Tibial artery (tissue), 4 donors: ENCODE measurements around the gene GAS7.

ENCODE experiments used
- DNase-seq, 2 donors: peaks; one replicate each; pipeline ENCODE4 v3.0.0-alpha.2; 2019
- H3K27ac ChIP-seq, 2 donors: fragments of 200-600 bp; sonication (generic) in 1 of 2; 1 replicate in 1 of 2; 2 replicates in 1 of 2; pipeline ENCODE4 v1.5.1; 2018 to 2019; ENCODE audit warnings: mild to moderate bottlenecking in 1 of 2
- H3K27me3 ChIP-seq, 2 donors: fragments of 200-600 bp; sonication (generic) in 1 of 2; one replicate each; pipeline versions ENCODE4 v1.5.1 to v1.6.0; 2016 to 2019
- H3K36me3 ChIP-seq, 3 donors: fragments of 200-600 bp; sonication (generic) in 2 of 3; one replicate each; pipeline ENCODE4 v1.5.1; 2016 to 2019; ENCODE audit warnings: mild to moderate bottlenecking in 2 of 3
- H3K4me1 ChIP-seq, 4 donors: fragments of 200-600 bp; sonication (generic) in 2 of 4; 1 replicate in 3 of 4; 2 replicates in 1 of 4; pipeline ENCODE4 v1.5.1; 2016 to 2019
- H3K4me3 ChIP-seq, 2 donors: fragments of 200-600 bp; sonication (generic) in 1 of 2; 1 replicate in 1 of 2; 2 replicates in 1 of 2; pipeline ENCODE4 v1.5.1; 2018 to 2019; ENCODE audit warnings: mild to moderate bottlenecking in 2 of 2
- H3K9me3 ChIP-seq, 3 donors: fragments of 200-600 bp; sonication (generic) in 1 of 3; one replicate each; pipeline ENCODE4 v1.5.1; 2016 to 2019
- CTCF ChIP-seq, 2 experiments: fragments of 200-600 bp in 1 of 2; fragments of 450-650 bp in 1 of 2; IDR thresholded peaks; one replicate each; pipeline ENCODE4 v1.5.1; 2017 to 2019; ENCODE audit warnings: antibody characterized with exemption in 2 of 2, mild to moderate bottlenecking in 1 of 2, moderate library complexity in 1 of 2
- intact Hi-C: fragments of 100-400 bp; cut with DNase I; formaldehyde crosslinking; loops from one replicate; pipeline ENCODE4 v1.15.0; 2023; ENCODE audit warnings: low total_unique reads

GAS7 gene

DNA sequence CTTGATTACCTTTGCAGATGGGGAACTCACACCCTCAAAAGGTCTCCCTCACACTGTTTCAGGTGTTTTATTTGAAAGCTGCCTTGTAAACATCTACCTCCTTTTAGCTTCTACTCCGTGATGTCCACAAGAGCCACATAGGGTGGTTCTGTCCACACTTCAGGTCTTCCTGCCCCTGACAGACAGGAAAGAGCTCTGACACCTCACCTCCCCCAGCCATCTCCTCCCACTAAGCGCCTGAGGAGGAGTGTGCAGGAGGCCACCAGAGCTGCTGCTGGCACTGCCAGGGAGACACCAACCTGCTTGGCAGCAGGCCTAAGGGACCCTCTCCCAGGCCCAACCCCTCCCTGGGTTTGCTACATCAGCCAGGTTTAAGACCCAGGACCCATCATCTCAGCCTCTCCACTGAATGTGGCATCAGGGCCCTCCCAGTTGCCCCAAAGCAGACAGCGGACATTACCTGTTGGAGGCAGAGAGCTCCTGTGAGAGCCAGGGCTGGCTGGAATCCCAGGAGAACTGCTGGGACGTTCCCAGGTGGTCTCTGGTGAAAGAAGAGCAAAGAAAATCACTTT is 217.0 kb downstream of the GAS7 start:
- Histone ChIP-seq H3K36me3 (no peaks in the 10 kb centered on the region), H3K27me3 (no peaks in the 10 kb centered on the region), H3K4me3 (no peak overlapping the region), H3K27ac (no peak overlapping the region), H3K4me1 (no peaks in the 10 kb centered on the region), H3K9me3 (no peaks in the 10 kb centered on the region)
- DNase-seq = no peak
- TF ChIP-seq CTCF (IDR thresholded peaks at IDR 0.05) = no peak
- intact Hi-C loops = no loop called here

DNA sequence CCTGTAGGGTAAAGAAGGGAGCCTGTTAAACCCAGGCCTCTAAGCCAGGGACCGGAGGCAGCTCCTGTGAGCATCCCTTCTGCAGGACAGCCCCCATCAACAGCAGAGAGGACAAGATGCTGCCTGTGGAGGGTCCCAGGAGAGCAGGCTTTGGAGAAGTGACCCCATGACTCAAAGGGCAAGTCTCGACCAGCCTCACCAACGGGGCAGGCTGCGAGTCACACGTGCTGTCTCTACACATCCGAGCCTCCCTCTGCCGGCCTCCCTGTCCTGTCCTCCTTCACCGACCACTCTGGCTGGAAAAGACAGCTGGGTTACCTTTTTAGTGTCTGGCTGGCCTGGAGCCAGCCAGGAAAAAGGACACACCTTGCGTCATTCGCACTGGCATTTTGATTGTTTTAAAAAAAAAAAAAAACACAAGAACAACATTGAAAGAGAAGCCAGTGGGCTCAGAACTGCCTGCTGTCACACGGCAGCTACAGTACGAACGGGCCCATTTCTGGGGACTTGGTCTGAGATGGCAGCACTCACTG is 218.9 kb downstream of the GAS7 start:
- Histone ChIP-seq H3K9me3 (no peaks in the 10 kb centered on the region), H3K4me3 (no peak overlapping the region), H3K36me3 (no peaks in the 10 kb centered on the region), H3K27me3 (no peaks in the 10 kb centered on the region), H3K4me1 (no peaks in the 10 kb centered on the region), H3K27ac (no peak overlapping the region)
- no peak for TF ChIP-seq CTCF (IDR thresholded peaks at IDR 0.05)
- intact Hi-C loops = no loop called here
- no peak for DNase-seq

DNA sequence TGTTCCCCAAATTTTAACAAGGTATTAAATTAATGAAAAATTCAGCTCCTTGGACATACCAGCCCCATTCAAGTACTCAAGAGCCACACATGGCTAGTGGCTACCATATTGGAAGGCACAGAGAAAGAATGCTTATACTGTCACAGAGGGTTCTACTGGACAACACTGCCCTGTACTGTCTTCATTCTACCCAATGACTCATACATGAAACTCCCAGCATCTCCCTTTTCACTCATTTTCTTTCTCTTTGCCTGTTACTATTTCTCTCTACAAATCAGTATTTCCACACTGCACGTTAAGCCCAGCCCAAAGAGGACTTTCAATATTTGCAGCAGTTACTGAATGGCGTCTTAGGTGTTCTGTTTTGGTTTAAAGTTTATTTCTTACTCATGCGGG is 221.2 kb downstream of the GAS7 start:
- Histone ChIP-seq H3K27me3 (peaks cover 0 to 2% of the 10 kb centered on the region in 2 donors), H3K27ac (no peak overlapping the region), H3K9me3 (no peaks in the 10 kb centered on the region), H3K36me3 (no peaks in the 10 kb centered on the region), H3K4me1 (no peaks in the 10 kb centered on the region), H3K4me3 (no peak overlapping the region)
- no peak for DNase-seq
- TF ChIP-seq CTCF (IDR thresholded peaks at IDR 0.05) = no peak
- intact Hi-C loops = no loop called here

GRCh38 chr17:9976283-9977179 is 221.9 kb downstream of the GAS7 start:
- intact Hi-C loops = no loop called here
- H3K27ac ChIP-seq = no peak overlapping the region

More at GRCh38 chr17:9976283-9977179, 221.9 kb downstream of the GAS7 start:
- Histone ChIP-seq H3K27me3 (peaks cover 0 to 2% of the 10 kb centered on the region in 2 donors), H3K9me3 (no peaks in the 10 kb centered on the region), H3K4me3 (no peak overlapping the region), H3K4me1 (peaks cover 0 to 4% (median 1%) of the 10 kb centered on the region in 4 donors), H3K36me3 (no peaks in the 10 kb centered on the region)
- TF ChIP-seq CTCF (IDR thresholded peaks at IDR 0.05) = no peak
- DNase-seq = no peak
